OCI-LY1 (cell line): ENCODE data around the gene SPATS2L.

Experiments used
- EZH2 ChIP-seq: fragments of 200-600 bp; sonication (generic), shearing (Covaris generic); IDR thresholded peaks from 2 replicates; pipeline ENCODE4 v1.8.0; 2017; ENCODE audit warnings: borderline replicate concordance, mixed run types, mild to moderate bottlenecking, antibody characterized with exemption, low read length, moderate library complexity, mixed read lengths
- TF ChIP-seq, protein P1 (sequence below): fragments of 200-600 bp; sonication (generic), shearing (Covaris generic); IDR thresholded peaks from 2 replicates; pipeline ENCODE4 v1.5.1; 2017; ENCODE audit warnings: mild to moderate bottlenecking, antibody characterized with exemption, low read length, moderate library complexity, mixed read lengths

DNA sequence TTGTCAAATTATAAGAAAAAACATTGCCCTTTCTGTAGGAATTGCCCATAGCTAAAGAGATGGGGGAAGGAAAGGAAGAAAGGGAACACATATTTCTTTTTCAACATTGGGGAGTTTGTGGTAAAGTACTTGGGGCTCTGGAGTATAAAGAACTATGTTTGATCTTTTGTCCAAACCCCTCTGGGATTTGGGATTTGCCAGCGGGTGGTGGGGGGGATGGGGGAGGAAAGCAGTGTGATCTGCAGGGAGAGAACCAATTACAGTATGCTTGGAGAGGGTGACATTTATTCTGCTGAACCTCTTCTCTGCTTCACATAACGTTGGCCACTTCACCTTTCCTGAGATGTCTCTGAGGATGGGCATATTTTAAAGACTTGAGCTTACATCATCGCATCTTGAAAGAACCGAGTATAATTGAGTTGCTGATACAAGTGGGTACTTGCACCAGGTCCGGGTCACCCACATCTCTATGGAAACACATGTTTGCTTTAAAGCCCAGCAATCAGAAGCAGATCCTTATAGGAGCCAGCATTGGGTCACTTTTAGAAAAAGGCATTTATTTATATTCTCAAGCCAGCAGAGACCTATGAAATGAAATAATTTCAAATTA is 73.1 kb downstream of the SPATS2L start:
- TF ChIP-seq, protein P1, sequence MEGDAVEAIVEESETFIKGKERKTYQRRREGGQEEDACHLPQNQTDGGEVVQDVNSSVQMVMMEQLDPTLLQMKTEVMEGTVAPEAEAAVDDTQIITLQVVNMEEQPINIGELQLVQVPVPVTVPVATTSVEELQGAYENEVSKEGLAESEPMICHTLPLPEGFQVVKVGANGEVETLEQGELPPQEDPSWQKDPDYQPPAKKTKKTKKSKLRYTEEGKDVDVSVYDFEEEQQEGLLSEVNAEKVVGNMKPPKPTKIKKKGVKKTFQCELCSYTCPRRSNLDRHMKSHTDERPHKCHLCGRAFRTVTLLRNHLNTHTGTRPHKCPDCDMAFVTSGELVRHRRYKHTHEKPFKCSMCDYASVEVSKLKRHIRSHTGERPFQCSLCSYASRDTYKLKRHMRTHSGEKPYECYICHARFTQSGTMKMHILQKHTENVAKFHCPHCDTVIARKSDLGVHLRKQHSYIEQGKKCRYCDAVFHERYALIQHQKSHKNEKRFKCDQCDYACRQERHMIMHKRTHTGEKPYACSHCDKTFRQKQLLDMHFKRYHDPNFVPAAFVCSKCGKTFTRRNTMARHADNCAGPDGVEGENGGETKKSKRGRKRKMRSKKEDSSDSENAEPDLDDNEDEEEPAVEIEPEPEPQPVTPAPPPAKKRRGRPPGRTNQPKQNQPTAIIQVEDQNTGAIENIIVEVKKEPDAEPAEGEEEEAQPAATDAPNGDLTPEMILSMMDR, result no peak
- TF ChIP-seq EZH2, result no peak
